Measurements from ENCODE around the gene KCNK5. TPM values are rescaled to one million over a fixed set of nuclear protein-coding genes. Genes with fewer than 3 reads are reported as not detected.

KCNK5 gene
- total and polyA plus RNA-seq, 2 experiments from 2014 or later: 0.21 to 0.27 TPM

GRCh38 chr6:39193201-39193791 lies 36.0 kb downstream of the KCNK5 start:
- H3K9me3 ChIP-seq (ENCODE audit: low read depth): no peaks in the 10 kb centered on the region
- H3K4me3 ChIP-seq: no peak overlapping the region
- H3K4me1 ChIP-seq (ENCODE audit: low read depth): peaks cover 12% of the 10 kb centered on the region
- DNase-seq (ENCODE audit: low read depth in 1 of 2, low spot score in 1 of 2): peak in 1 of 2 donors; percentile 45
- peak overlapping the region; percentile 30 for H3K27ac ChIP-seq
- no peak for TF ChIP-seq CTCF (IDR thresholded peaks at IDR 0.05; ENCODE audit: low read depth, low read length)
- H3K36me3 ChIP-seq: no peaks in the 10 kb centered on the region
- no peaks in the 10 kb centered on the region for H3K27me3 ChIP-seq

GRCh38 chr6:39192736-39193135 lies 36.5 kb downstream of the KCNK5 start:
- H3K4me1 ChIP-seq (ENCODE audit: low read depth): peaks cover 12% of the 10 kb centered on the region
- H3K9me3 ChIP-seq (ENCODE audit: low read depth): no peaks in the 10 kb centered on the region
- no peaks in the 10 kb centered on the region for H3K27me3 ChIP-seq
- no peak for TF ChIP-seq CTCF (IDR thresholded peaks at IDR 0.05; ENCODE audit: low read depth, low read length)
- H3K27ac ChIP-seq: no peak overlapping the region
- H3K4me3 ChIP-seq: no peak overlapping the region
- no peaks in the 10 kb centered on the region for H3K36me3 ChIP-seq
- no peak for DNase-seq (ENCODE audit: low read depth in 1 of 2, low spot score in 1 of 2)

GRCh38 chr6:39191236-39191930 lies 37.9 kb downstream of the KCNK5 start:
- no peak overlapping the region for H3K27ac ChIP-seq
- H3K4me3 ChIP-seq: no peak overlapping the region
- H3K27me3 ChIP-seq: no peaks in the 10 kb centered on the region
- no peaks in the 10 kb centered on the region for H3K36me3 ChIP-seq
- TF ChIP-seq CTCF (IDR thresholded peaks at IDR 0.05; ENCODE audit: low read depth, low read length): no peak
- H3K9me3 ChIP-seq (ENCODE audit: low read depth): no peaks in the 10 kb centered on the region
- no peak for DNase-seq (ENCODE audit: low read depth in 1 of 2, low spot score in 1 of 2)
- peaks cover 12% of the 10 kb centered on the region for H3K4me1 ChIP-seq (ENCODE audit: low read depth)

- Histone ChIP-seq H3K4me3 (no peak overlapping the region), H3K36me3 (no peaks in the 10 kb centered on the region), H3K27ac (no peak overlapping the region), H3K9me3 (ENCODE audit: low read depth) (no peaks in the 10 kb centered on the region), H3K4me1 (ENCODE audit: low read depth) (peaks cover 12% of the 10 kb centered on the region), H3K27me3 (no peaks in the 10 kb centered on the region)
- TF ChIP-seq CTCF (IDR thresholded peaks at IDR 0.05; ENCODE audit: low read depth, low read length): no peak
- DNase-seq (ENCODE audit: low read depth in 1 of 2, low spot score in 1 of 2): no peak
These were observed 38.6 kb downstream of the KCNK5 start for GRCh38 chr6:39190545-39191235.

GRCh38 chr6:39189915-39190544 lies 39.2 kb downstream of the KCNK5 start:
- Histone ChIP-seq H3K27me3 (no peaks in the 10 kb centered on the region), H3K9me3 (ENCODE audit: low read depth) (no peaks in the 10 kb centered on the region), H3K4me3 (no peak overlapping the region), H3K4me1 (ENCODE audit: low read depth) (peaks cover 12% of the 10 kb centered on the region), H3K36me3 (no peaks in the 10 kb centered on the region), H3K27ac (no peak overlapping the region)
- TF ChIP-seq CTCF (IDR thresholded peaks at IDR 0.05; ENCODE audit: low read depth, low read length): peak; percentile 42
- DNase-seq (ENCODE audit: low read depth in 1 of 2, low spot score in 1 of 2): peak; percentile 27 to 73

Measured in cardiac muscle cell (in vitro differentiated cells and primary cell).